ENCODE data around the gene FGGY.

Gene FGGY

GRCh38 chr1:59390307-59390706 lies 93.4 kb downstream of the FGGY start:
- Histone ChIP-seq H3K27me3 (ENCODE audit: control insufficient read depth, insufficient read depth, low read length) (no peaks in the 10 kb centered on the region), H3K9ac (ENCODE audit: low read depth, low read length) (no peak overlapping the region), H3K4me1 (ENCODE audit: control insufficient read depth, insufficient read depth, low read length) (peaks cover 24% of the 10 kb centered on the region), H3K9me3 (ENCODE audit: control insufficient read depth, insufficient read depth, low read length) (no peaks in the 10 kb centered on the region), H3K4me3 (ENCODE audit: low read depth, low read length) (no peak overlapping the region), H3K36me3 (ENCODE audit: control insufficient read depth, insufficient read depth, low read length) (no peaks in the 10 kb centered on the region), H3K27ac (ENCODE audit: low read depth, low read length) (no peak overlapping the region)

- H3K4me3 ChIP-seq (ENCODE audit: low read depth, low read length): no peak overlapping the region
- no peaks in the 10 kb centered on the region for H3K9me3 ChIP-seq (ENCODE audit: control insufficient read depth, insufficient read depth, low read length)
- no peaks in the 10 kb centered on the region for H3K36me3 ChIP-seq (ENCODE audit: control insufficient read depth, insufficient read depth, low read length)
- H3K27me3 ChIP-seq (ENCODE audit: control insufficient read depth, insufficient read depth, low read length): no peaks in the 10 kb centered on the region
- H3K27ac ChIP-seq (ENCODE audit: low read depth, low read length): no peak overlapping the region
- H3K4me1 ChIP-seq (ENCODE audit: control insufficient read depth, insufficient read depth, low read length): peaks cover 28% of the 10 kb centered on the region
- H3K9ac ChIP-seq (ENCODE audit: low read depth, low read length): no peak overlapping the region
Measured at GRCh38 chr1:59391212-59392179, 94.6 kb downstream of the FGGY start.

- no peak overlapping the region for H3K9ac ChIP-seq (ENCODE audit: low read depth, low read length)
- H3K27me3 ChIP-seq (ENCODE audit: control insufficient read depth, insufficient read depth, low read length): no peaks in the 10 kb centered on the region
- peaks cover 28% of the 10 kb centered on the region for H3K4me1 ChIP-seq (ENCODE audit: control insufficient read depth, insufficient read depth, low read length)
- no peaks in the 10 kb centered on the region for H3K9me3 ChIP-seq (ENCODE audit: control insufficient read depth, insufficient read depth, low read length)
- H3K36me3 ChIP-seq (ENCODE audit: control insufficient read depth, insufficient read depth, low read length): no peaks in the 10 kb centered on the region
- peak overlapping the region; percentile 45; the same call in 1 of the 2 replicates for H3K4me3 ChIP-seq (ENCODE audit: low read depth, low read length)
- H3K27ac ChIP-seq (ENCODE audit: low read depth, low read length): peak overlapping the region; percentile 27
Measured at GRCh38 chr1:59393211-59394180, 96.6 kb downstream of the FGGY start.

- Histone ChIP-seq H3K36me3 (ENCODE audit: control insufficient read depth, insufficient read depth, low read length) (no peaks in the 10 kb centered on the region), H3K27ac (ENCODE audit: low read depth, low read length) (no peak overlapping the region), H3K27me3 (ENCODE audit: control insufficient read depth, insufficient read depth, low read length) (no peaks in the 10 kb centered on the region), H3K4me1 (ENCODE audit: control insufficient read depth, insufficient read depth, low read length) (peaks cover 28% of the 10 kb centered on the region), H3K9ac (ENCODE audit: low read depth, low read length) (no peak overlapping the region), H3K9me3 (ENCODE audit: control insufficient read depth, insufficient read depth, low read length) (no peaks in the 10 kb centered on the region), H3K4me3 (ENCODE audit: low read depth, low read length) (no peak overlapping the region)
Measured at GRCh38 chr1:59394706-59395425, 98.0 kb downstream of the FGGY start.

GRCh38 chr1:59396387-59396786 lies 99.5 kb downstream of the FGGY start:
- no peak overlapping the region for H3K4me3 ChIP-seq (ENCODE audit: low read depth, low read length)
- H3K36me3 ChIP-seq (ENCODE audit: control insufficient read depth, insufficient read depth, low read length): no peaks in the 10 kb centered on the region
- H3K27me3 ChIP-seq (ENCODE audit: control insufficient read depth, insufficient read depth, low read length): no peaks in the 10 kb centered on the region
- H3K27ac ChIP-seq (ENCODE audit: low read depth, low read length): no peak overlapping the region
- H3K9me3 ChIP-seq (ENCODE audit: control insufficient read depth, insufficient read depth, low read length): no peaks in the 10 kb centered on the region
- peaks cover 28% of the 10 kb centered on the region for H3K4me1 ChIP-seq (ENCODE audit: control insufficient read depth, insufficient read depth, low read length)
- H3K9ac ChIP-seq (ENCODE audit: low read depth, low read length): no peak overlapping the region

- H3K9me3 ChIP-seq (ENCODE audit: control insufficient read depth, insufficient read depth, low read length): no peaks in the 10 kb centered on the region
- no peaks in the 10 kb centered on the region for H3K36me3 ChIP-seq (ENCODE audit: control insufficient read depth, insufficient read depth, low read length)
- H3K27ac ChIP-seq (ENCODE audit: low read depth, low read length): no peak overlapping the region
- no peak overlapping the region for H3K9ac ChIP-seq (ENCODE audit: low read depth, low read length)
- no peaks in the 10 kb centered on the region for H3K27me3 ChIP-seq (ENCODE audit: control insufficient read depth, insufficient read depth, low read length)
- H3K4me1 ChIP-seq (ENCODE audit: control insufficient read depth, insufficient read depth, low read length): peaks cover 28% of the 10 kb centered on the region
- no peak overlapping the region for H3K4me3 ChIP-seq (ENCODE audit: low read depth, low read length)
Measured at GRCh38 chr1:59397139-59397858, 100.4 kb downstream of the FGGY start.

- Histone ChIP-seq H3K9ac (ENCODE audit: low read depth, low read length) (no peak overlapping the region), H3K4me3 (ENCODE audit: low read depth, low read length) (no peak overlapping the region), H3K36me3 (ENCODE audit: control insufficient read depth, insufficient read depth, low read length) (no peaks in the 10 kb centered on the region), H3K4me1 (ENCODE audit: control insufficient read depth, insufficient read depth, low read length) (peaks cover 14% of the 10 kb centered on the region; the same call in 1 of the 2 replicates), H3K9me3 (ENCODE audit: control insufficient read depth, insufficient read depth, low read length) (no peaks in the 10 kb centered on the region), H3K27me3 (ENCODE audit: control insufficient read depth, insufficient read depth, low read length) (no peaks in the 10 kb centered on the region), H3K27ac (ENCODE audit: low read depth, low read length) (no peak overlapping the region)
Measured at GRCh38 chr1:59399642-59400041, 102.7 kb downstream of the FGGY start.

- Histone ChIP-seq H3K4me1 (ENCODE audit: control insufficient read depth, insufficient read depth, low read length) (no peaks in the 10 kb centered on the region), H3K27me3 (ENCODE audit: control insufficient read depth, insufficient read depth, low read length) (no peaks in the 10 kb centered on the region), H3K4me3 (ENCODE audit: low read depth, low read length) (no peak overlapping the region), H3K27ac (ENCODE audit: low read depth, low read length) (no peak overlapping the region), H3K9ac (ENCODE audit: low read depth, low read length) (no peak overlapping the region), H3K36me3 (ENCODE audit: control insufficient read depth, insufficient read depth, low read length) (no peaks in the 10 kb centered on the region), H3K9me3 (ENCODE audit: control insufficient read depth, insufficient read depth, low read length) (no peaks in the 10 kb centered on the region)
Measured at GRCh38 chr1:59401581-59401980, 104.7 kb downstream of the FGGY start.

- H3K27ac ChIP-seq (ENCODE audit: low read depth, low read length): no peak overlapping the region
- peaks cover 6% of the 10 kb centered on the region; the same call in 1 of the 2 replicates for H3K4me1 ChIP-seq (ENCODE audit: control insufficient read depth, insufficient read depth, low read length)
- H3K27me3 ChIP-seq (ENCODE audit: control insufficient read depth, insufficient read depth, low read length): no peaks in the 10 kb centered on the region
Measured at GRCh38 chr1:59404796-59405195, 107.9 kb downstream of the FGGY start.

More at GRCh38 chr1:59404796-59405195, 107.9 kb downstream of the FGGY start:
- Histone ChIP-seq H3K9ac (ENCODE audit: low read depth, low read length) (no peak overlapping the region), H3K9me3 (ENCODE audit: control insufficient read depth, insufficient read depth, low read length) (no peaks in the 10 kb centered on the region), H3K36me3 (ENCODE audit: control insufficient read depth, insufficient read depth, low read length) (no peaks in the 10 kb centered on the region), H3K4me3 (ENCODE audit: low read depth, low read length) (no peak overlapping the region)
